ENCODE results near the gene TFPT.

The TFPT gene

GRCh38 chr19:54148158-54148557, 32.7 kb upstream of the TFPT start:
- DNase-seq (ENCODE audit: low read depth): no peak

- no peak for DNase-seq (ENCODE audit: low read depth)
Measured at GRCh38 chr19:54147676-54148075, 32.2 kb upstream of the TFPT start.

GRCh38 chr19:54145541-54146158, 30.2 kb upstream of the TFPT start:
- no peak for DNase-seq (ENCODE audit: low read depth)

GRCh38 chr19:54142166-54142780, 26.8 kb upstream of the TFPT start:
- DNase-seq (ENCODE audit: low read depth): no peak

- DNase-seq (ENCODE audit: low read depth): no peak
Measured at GRCh38 chr19:54141356-54141755, 25.9 kb upstream of the TFPT start.

DNA sequence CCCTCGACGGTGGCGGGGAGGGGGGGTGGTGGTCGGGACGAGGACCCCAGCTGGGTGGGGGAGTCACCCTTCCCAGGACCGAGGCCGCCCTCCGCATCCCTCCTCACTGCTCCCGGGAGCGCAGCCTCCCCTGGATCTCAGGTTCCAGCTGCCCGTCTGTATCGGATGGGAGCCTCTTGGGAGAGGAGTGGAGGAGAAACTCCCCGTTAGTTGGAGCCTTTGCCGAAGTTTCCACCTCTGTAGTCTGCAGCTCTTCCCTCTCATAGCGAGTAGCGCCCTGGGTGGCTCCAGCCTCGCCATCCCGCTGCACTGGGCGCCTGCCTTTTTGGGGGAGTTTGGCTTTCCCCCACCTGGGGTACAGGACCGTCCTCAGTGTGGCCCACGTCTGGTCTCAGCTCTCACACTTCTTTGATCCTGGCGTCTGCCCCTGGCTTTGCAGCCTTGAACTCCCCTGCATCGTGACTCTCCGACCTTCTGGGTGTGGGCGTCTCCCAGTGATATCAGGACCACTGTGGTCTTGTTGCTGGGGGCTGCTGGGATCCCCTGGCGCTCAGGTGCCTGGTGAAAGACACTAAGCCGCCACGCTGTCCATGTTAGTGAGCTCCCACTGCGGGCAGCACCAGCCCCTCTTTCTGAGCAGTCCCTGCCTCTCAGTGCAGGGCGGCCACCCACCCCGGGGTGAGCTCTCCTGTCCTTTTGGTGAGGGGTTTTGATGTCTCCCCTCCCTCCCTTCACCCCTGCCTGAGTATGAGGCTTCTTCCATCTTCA, 23.2 kb upstream of the TFPT start:
- DNase-seq (ENCODE audit: low read depth): no peak

DNA sequence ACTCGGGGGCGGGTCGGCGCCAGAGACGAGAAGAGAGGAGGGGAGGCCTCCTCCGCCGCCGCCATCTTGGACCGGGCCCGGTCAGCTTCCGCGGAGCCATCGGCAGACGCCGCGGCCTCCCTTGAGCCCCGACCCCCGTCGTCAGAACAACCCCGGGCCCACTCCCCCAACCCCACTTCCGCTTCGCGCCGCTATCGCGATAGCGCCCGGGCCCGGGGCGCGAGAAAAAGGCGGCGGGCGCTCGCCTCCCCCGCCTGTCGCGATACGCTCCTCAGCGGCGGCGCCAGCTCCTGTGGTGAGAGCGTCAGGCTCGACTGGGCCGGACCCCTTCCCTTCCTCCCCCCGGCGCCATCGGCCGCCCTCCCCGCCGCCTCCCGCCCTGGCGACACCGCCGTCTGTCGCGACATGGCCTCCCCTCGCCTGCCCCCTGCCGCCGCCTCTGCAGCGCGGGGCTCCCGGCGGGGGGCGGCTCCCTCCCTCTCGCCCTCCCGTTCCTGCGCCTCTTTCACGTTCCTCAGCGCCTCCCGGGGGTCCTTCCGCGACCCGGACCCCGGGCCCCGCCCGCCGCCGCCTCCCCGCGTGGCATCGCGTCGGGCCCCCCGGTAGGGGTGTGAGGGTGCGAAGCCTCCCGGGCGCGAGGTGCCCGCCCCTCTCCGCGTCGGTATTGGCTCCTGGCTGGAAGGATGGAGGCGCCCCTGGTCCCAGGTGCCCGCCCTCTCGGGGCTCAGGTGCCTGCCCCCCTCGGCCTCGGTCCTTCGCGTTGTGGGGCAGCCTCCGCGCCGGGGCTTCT, 22.4 kb upstream of the TFPT start, which contains the start of gene CNOT3:
Gene CNOT3 (plus strand): TSS at position 64 of the 790 bp plus-strand sequence. CDS start 5,217 bp downstream, outside the sequence.
- peak; percentile 33 for DNase-seq (ENCODE audit: low read depth)

DNA sequence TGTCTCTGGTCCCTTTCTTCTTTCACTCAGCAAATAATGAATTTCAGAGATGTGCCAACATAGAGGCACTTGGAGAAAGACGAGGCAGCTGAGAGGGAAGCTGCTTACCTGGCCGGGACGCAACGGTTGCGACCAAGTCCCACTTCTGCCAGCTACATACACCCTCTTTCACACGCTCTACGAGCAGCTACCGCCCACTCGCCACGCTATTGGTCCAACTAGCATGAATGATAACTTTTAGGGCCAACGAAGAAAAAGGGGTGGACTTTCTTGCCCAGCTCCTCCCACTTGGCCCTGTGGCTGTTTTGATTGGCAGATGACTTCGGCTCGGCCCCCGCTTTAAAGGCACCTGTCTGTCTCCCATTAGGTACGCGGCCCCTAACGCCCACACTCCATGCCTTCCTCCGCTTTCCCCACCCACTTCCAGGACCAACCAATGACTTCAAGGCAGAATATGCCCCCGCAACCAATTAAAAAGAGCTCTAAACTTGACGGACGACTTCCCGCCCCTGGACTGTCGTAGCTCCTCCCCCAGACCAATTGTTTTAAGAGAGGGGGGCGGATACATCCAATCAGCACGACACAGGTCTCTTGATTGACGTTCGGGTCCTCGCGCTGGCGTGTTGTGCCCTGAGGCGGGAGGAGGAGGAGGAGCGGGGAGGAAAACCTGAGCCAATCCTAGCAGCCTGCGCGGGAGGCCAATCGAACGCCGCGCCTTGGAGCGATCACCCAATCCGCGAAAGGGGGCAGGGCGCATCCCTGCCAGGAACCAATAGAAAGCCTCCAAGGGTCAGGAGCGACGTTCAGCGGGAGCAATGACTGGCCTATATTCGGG, 21.6 kb upstream of the TFPT start:
- DNase-seq (ENCODE audit: low read depth): peak; percentile 99

- DNase-seq (ENCODE audit: low read depth): no peak
Measured at GRCh38 chr19:54136086-54136863, 20.8 kb upstream of the TFPT start.

GRCh38 chr19:54133957-54134590, 18.6 kb upstream of the TFPT start:
- DNase-seq (ENCODE audit: low read depth): no peak

DNA sequence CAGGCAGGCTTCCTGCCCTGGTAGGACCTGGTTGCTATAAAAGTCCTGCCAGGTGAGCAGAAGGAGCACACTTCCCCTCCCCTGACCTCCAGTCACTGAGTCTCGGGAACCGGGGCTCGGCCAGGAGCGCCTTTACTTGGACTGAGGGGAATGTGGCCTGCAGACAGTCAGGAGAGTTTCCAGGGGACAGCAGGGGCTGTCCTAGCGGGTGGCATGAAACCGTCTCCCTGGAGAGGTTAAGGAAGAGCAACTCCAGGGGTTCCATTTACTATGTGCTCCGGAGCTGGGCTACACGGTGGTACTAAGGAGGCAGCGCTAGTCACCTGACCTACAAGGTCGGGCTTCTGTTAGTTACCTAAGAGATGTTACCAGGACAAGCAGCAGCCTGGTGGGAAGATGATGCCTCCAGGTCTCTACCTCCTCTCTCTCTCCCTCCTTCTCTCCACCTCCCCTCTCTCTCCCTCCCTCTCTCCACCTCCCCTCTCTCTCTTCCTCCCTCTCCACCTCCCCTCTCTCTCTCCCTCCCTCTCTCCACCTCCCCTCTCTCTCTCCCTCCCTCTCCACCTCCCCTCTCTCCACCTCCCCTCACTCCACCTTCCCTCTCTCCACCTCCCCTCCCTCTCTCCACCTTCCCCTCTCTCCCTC, 18.0 kb upstream of the TFPT start:
- no peak for DNase-seq (ENCODE audit: low read depth)

DNA sequence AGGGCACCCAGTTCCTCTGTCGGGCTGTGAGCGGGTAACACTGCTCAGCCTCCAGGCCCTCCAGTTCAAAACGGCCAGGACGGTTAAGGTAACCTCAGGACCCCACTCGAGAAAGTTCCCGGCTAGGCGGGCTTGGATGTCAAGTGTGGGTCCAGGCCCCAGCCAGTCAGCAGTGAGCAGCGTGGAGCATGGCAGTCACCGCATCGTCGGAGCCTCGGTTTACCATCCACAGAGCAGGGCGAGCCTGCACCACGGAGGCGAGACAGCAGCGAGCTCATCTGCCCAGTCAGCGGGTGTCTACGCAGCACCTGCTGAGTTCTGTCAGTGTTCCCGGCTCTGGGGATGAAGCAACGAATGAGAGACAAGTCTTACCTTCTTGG, 14.2 kb upstream of the TFPT start:
- DNase-seq (ENCODE audit: low read depth): no peak

DNA sequence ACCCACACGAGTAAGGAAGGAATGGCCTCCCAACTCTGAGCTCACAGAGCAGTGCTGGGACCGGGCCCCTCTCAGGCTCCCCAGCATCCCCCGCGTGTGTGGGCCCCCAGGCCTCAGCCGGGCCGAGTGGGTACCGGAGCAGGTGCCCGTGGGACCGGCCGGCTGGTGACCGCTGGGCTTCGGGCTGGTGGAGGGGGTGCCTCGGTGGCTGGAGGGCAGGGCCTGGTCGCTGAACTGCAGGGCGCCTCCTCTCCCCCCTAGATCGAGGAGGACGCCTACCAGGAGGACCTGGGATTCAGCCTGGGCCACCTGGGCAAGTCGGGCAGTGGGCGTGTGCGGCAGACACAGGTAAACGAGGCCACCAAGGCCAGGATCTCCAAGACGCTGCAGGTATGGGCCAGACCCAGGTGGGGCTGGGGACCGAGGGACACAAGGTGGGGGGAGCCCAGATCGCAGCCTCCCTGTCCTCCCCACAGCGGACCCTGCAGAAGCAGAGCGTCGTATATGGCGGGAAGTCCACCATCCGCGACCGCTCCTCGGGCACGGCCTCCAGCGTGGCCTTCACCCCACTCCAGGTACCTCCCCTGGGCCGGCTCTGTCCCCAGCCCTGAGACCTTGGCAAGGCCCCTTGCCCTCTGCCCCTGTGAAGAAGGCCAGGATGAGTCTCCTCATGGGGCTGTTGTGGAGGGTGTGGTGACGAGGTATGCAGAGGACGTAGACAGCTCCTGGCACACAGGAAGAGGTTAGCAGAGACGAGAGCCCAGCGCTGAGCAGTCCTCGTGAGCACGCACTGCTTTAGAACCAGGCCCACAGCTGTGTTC, 13.5 kb upstream of the TFPT start:
- DNase-seq (ENCODE audit: low read depth): no peak

DNA sequence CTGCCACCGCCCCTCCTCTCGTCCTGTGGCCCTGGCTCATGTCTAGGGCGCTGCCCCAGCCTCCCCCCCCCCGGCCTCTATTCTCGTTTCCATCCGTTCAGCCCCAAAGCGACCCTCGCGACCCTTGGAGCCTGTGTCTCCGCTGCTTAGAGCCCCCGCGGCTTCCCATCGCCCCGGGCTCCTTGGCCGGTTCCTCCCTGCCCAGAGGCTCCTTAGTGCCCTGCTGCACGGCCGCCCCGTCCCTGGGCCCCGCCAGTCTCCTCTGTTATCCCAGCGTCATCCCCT, 12.9 kb upstream of the TFPT start:
- no peak for DNase-seq (ENCODE audit: low read depth)

- no peak for DNase-seq (ENCODE audit: low read depth)
Measured at GRCh38 chr19:54127688-54128440, 12.4 kb upstream of the TFPT start.

DNA sequence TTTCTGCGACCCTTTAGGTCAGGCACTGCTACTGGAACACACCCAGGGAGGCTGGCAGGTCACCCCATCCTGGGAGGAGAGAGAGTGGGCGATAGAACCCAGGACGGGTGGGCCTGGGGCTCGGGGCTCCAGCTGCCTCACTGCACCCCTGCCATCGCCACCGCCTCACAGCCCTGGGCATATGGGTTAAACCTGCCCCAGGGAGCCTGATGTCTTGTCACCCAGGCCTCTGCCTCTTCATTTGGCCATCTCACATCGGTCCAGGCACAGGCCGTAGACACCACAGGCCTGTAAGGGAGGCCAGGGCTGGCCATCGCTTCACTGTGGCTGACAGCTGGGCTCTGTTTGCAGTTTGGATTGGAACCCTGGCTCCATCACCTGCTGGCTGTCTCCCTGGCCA, 10.3 kb upstream of the TFPT start:
- no peak for DNase-seq (ENCODE audit: low read depth)

GRCh38 chr19:54124393-54124792, 8.9 kb upstream of the TFPT start:
- DNase-seq (ENCODE audit: low read depth): no peak

DNA sequence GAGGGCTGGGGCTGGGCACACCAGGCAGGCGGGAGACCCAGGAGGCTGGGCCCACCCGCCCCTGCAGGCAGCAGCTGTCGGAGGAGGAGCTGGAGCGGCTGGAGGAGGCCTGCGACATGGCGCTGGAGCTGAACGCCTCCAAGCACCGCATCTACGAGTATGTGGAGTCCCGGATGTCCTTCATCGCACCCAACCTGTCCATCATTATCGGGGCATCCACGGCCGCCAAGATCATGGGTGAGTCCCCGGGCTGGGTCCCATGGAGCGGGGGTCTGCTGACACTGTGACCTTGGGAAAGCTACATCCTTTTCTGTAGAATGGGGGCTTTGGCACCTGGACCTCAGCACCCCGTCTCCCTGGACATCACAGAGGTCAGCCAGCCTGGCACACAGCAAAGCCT, 8.2 kb upstream of the TFPT start:
- no peak for DNase-seq (ENCODE audit: low read depth)

All from activated T-helper 1 cell treated with Interleukin-2 at 50 U/mL for 16 hours (primary cell).